ENCODE measurements around the gene MAGT1.

Gene MAGT1

DNA sequence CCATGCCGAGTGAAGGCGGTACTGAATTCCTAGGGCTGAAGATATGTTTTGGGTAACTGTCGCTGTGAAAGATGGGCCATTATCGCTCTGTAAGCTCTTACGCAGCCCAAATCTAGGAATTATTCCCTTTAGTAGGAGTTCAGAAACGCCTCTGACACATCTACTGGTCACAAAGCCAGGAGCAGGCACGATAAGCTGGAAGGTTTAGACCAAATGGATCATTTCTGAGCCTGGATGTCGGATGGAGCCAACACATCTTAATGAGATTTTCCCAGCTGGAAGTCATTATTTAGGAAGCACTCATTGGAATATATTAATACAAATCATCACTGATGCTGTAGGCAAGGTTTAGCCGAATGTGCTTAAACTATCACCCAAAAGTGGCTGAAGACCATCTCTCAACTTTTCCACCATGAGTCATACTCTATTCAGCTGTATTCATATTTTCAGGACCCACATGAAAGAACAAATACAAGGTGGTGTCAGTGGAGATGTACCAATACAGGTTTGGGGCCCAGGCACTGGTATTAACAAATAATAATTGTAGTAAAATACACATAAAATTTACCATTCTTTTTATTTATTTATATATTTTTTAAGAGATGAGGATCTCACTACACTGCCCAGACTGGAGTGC, 75.0 kb downstream of the MAGT1 start:
- Histone ChIP-seq H3K27me3 (ENCODE audit: insufficient read depth, low read length) (no peaks in the 10 kb centered on the region), H3K4me3 (ENCODE audit: low read length) (no peak overlapping the region), H3K27ac (ENCODE audit: low read length) (no peak overlapping the region), H3K4me1 (ENCODE audit: insufficient read depth, low read length) (no peaks in the 10 kb centered on the region), H3K36me3 (ENCODE audit: insufficient read depth, low read depth, low read length) (no peaks in the 10 kb centered on the region), H3K9me3 (ENCODE audit: insufficient read depth, low read depth, low read length) (no peaks in the 10 kb centered on the region), H3K9ac (ENCODE audit: low read depth, low read length) (no peak overlapping the region)

DNA sequence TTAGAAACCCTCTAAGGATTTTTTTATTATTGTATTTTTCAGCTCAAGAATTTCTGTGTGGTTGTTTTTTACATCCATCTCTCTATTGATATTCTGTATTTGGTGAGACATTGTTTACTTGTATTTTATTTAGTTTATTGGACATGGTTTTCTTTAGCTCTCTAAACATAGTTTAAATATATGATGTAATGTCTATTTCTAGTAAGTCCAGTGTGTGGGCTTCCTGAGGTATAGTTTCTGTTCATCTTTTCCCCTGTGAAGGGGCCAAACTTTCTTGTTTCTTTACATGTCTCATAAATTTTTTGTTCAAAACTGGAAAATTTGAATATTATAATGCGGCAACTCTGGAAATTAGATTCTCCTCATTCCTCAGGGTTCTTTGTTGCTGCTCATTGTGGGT, 81.0 kb downstream of the MAGT1 start:
- Histone ChIP-seq H3K27me3 (ENCODE audit: insufficient read depth, low read length) (no peaks in the 10 kb centered on the region), H3K36me3 (ENCODE audit: insufficient read depth, low read depth, low read length) (no peaks in the 10 kb centered on the region), H3K4me1 (ENCODE audit: insufficient read depth, low read length) (no peaks in the 10 kb centered on the region), H3K9ac (ENCODE audit: low read depth, low read length) (no peak overlapping the region), H3K4me3 (ENCODE audit: low read length) (no peak overlapping the region), H3K27ac (ENCODE audit: low read length) (no peak overlapping the region), H3K9me3 (ENCODE audit: insufficient read depth, low read depth, low read length) (no peaks in the 10 kb centered on the region)

- Histone ChIP-seq H3K9ac (ENCODE audit: low read depth, low read length) (no peak overlapping the region), H3K27me3 (ENCODE audit: insufficient read depth, low read length) (no peaks in the 10 kb centered on the region), H3K36me3 (ENCODE audit: insufficient read depth, low read depth, low read length) (no peaks in the 10 kb centered on the region), H3K27ac (ENCODE audit: low read length) (no peak overlapping the region), H3K9me3 (ENCODE audit: insufficient read depth, low read depth, low read length) (no peaks in the 10 kb centered on the region), H3K4me3 (ENCODE audit: low read length) (no peak overlapping the region), H3K4me1 (ENCODE audit: insufficient read depth, low read length) (no peaks in the 10 kb centered on the region)
Observed at GRCh38 chrX:77802201-77802600, 93.0 kb downstream of the MAGT1 start.

DNA sequence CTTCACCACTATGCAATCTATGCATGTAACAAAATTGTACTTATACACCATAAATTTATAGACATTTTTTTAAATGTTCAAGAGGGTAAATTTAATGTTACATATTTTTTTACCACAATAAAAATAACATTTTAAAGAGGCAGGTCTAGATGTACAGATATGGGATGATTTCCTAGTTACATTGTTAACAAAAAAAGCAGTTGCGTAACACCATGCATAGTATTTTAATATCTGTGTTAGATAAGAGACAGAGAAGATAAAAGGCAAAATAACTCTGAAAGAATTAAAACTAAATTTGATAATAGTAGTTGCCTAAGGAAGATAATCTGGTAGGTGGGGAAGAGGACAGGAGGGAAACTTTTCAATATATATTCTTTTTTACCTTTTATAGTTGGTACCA, 100.1 kb downstream of the MAGT1 start:
- H3K4me1 ChIP-seq (ENCODE audit: insufficient read depth, low read length): no peaks in the 10 kb centered on the region
- no peaks in the 10 kb centered on the region for H3K36me3 ChIP-seq (ENCODE audit: insufficient read depth, low read depth, low read length)
- H3K9ac ChIP-seq (ENCODE audit: low read depth, low read length): no peak overlapping the region
- no peaks in the 10 kb centered on the region for H3K9me3 ChIP-seq (ENCODE audit: insufficient read depth, low read depth, low read length)
- H3K4me3 ChIP-seq (ENCODE audit: low read length): no peak overlapping the region
- H3K27me3 ChIP-seq (ENCODE audit: insufficient read depth, low read length): no peaks in the 10 kb centered on the region
- H3K27ac ChIP-seq (ENCODE audit: low read length): no peak overlapping the region

DNA sequence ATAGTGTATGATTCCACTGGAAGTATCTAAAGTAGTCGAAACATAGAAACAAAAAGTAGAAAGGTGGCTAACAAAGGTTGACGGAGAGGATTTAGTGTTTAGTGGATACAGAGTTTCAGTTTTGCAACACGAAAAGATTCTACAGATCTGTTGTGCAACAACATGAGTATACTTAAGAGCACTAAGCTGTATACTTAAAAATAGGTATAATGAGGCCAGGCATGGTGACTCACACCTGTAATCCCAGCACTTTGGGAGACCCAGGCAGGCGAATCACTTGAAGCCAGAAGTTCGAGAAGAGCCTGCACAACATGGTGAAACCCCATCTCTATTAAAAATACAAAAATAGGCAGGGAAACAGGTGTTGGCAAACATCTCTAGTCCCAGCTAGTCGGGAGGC, 101.3 kb downstream of the MAGT1 start:
- Histone ChIP-seq H3K27ac (ENCODE audit: low read length) (no peak overlapping the region), H3K36me3 (ENCODE audit: insufficient read depth, low read depth, low read length) (no peaks in the 10 kb centered on the region), H3K27me3 (ENCODE audit: insufficient read depth, low read length) (no peaks in the 10 kb centered on the region), H3K9me3 (ENCODE audit: insufficient read depth, low read depth, low read length) (no peaks in the 10 kb centered on the region), H3K4me3 (ENCODE audit: low read length) (no peak overlapping the region), H3K4me1 (ENCODE audit: insufficient read depth, low read length) (no peaks in the 10 kb centered on the region), H3K9ac (ENCODE audit: low read depth, low read length) (no peak overlapping the region)

- Histone ChIP-seq H3K27ac (ENCODE audit: low read length) (no peak overlapping the region), H3K9me3 (ENCODE audit: insufficient read depth, low read depth, low read length) (no peaks in the 10 kb centered on the region), H3K9ac (ENCODE audit: low read depth, low read length) (no peak overlapping the region), H3K4me1 (ENCODE audit: insufficient read depth, low read length) (no peaks in the 10 kb centered on the region; the same call in 1 of the 2 replicates), H3K27me3 (ENCODE audit: insufficient read depth, low read length) (no peaks in the 10 kb centered on the region), H3K4me3 (ENCODE audit: low read length) (no peak overlapping the region), H3K36me3 (ENCODE audit: insufficient read depth, low read depth, low read length) (no peaks in the 10 kb centered on the region)
Observed at GRCh38 chrX:77788050-77788449, 107.2 kb downstream of the MAGT1 start.

- Histone ChIP-seq H3K4me3 (ENCODE audit: low read length) (peak overlapping the region; percentile 93; the same call in 1 of the 2 replicates), H3K36me3 (ENCODE audit: insufficient read depth, low read depth, low read length) (no peaks in the 10 kb centered on the region), H3K27ac (ENCODE audit: low read length) (peak overlapping the region; percentile 93), H3K27me3 (ENCODE audit: insufficient read depth, low read length) (no peaks in the 10 kb centered on the region), H3K4me1 (ENCODE audit: insufficient read depth, low read length) (no peaks in the 10 kb centered on the region; the same call in 1 of the 2 replicates), H3K9ac (ENCODE audit: low read depth, low read length) (peak overlapping the region; percentile 100; the same call in 1 of the 2 replicates), H3K9me3 (ENCODE audit: insufficient read depth, low read depth, low read length) (no peaks in the 10 kb centered on the region)
Observed at GRCh38 chrX:77786365-77786680, 108.9 kb downstream of the MAGT1 start.

GRCh38 chrX:77785486-77786364, 109.5 kb downstream of the MAGT1 start, which contains the start of gene ATRX:
Gene ATRX, minus strand, starts transcription at chrX:77786216. Its CDS starts 215 bp downstream, at chrX:77786001.
- Histone ChIP-seq H3K27ac (ENCODE audit: low read length) (peak within 1 kb of the TSS; percentile 93), H3K27me3 (ENCODE audit: insufficient read depth, low read length) (no peaks in the 10 kb centered on the region), H3K9ac (ENCODE audit: low read depth, low read length) (peak within 1 kb of the TSS; percentile 100), H3K4me3 (ENCODE audit: low read length) (peak within 1 kb of the TSS; percentile 93), H3K9me3 (ENCODE audit: insufficient read depth, low read depth, low read length) (no peaks in the 10 kb centered on the region), H3K4me1 (ENCODE audit: insufficient read depth, low read length) (no peaks in the 10 kb centered on the region; the same call in 1 of the 2 replicates), H3K36me3 (ENCODE audit: insufficient read depth, low read depth, low read length) (no peaks in the 10 kb centered on the region)

DNA sequence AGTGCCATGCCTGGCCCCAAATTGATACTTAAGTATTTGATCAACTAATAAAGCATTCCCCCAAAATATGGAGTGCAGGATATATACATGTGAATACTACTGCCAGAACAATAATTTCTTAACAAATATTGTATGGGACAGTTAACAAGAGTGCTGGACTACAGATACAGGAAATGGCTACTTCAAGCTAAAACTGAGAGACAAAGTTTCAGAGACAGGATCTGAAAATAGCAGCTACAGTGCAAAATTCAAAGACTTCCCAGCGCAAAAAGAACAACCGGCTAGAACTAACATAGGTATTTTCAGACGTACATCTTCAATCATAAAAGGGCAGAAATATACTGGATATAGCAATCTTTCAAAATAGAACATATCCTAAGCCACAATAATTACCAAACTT, 115.5 kb downstream of the MAGT1 start:
- no peaks in the 10 kb centered on the region for H3K36me3 ChIP-seq (ENCODE audit: insufficient read depth, low read depth, low read length)
- H3K9me3 ChIP-seq (ENCODE audit: insufficient read depth, low read depth, low read length): no peaks in the 10 kb centered on the region
- no peak overlapping the region for H3K27ac ChIP-seq (ENCODE audit: low read length)
- no peak overlapping the region for H3K4me3 ChIP-seq (ENCODE audit: low read length)
- H3K4me1 ChIP-seq (ENCODE audit: insufficient read depth, low read length): no peaks in the 10 kb centered on the region; the same call in 1 of the 2 replicates
- H3K27me3 ChIP-seq (ENCODE audit: insufficient read depth, low read length): no peaks in the 10 kb centered on the region
- no peak overlapping the region for H3K9ac ChIP-seq (ENCODE audit: low read depth, low read length)

- Histone ChIP-seq H3K4me1 (ENCODE audit: insufficient read depth, low read length) (no peaks in the 10 kb centered on the region), H3K36me3 (ENCODE audit: insufficient read depth, low read depth, low read length) (no peaks in the 10 kb centered on the region), H3K9me3 (ENCODE audit: insufficient read depth, low read depth, low read length) (no peaks in the 10 kb centered on the region), H3K9ac (ENCODE audit: low read depth, low read length) (no peak overlapping the region), H3K27ac (ENCODE audit: low read length) (no peak overlapping the region), H3K4me3 (ENCODE audit: low read length) (no peak overlapping the region), H3K27me3 (ENCODE audit: insufficient read depth, low read length) (no peaks in the 10 kb centered on the region)
Observed at GRCh38 chrX:77776659-77777058, 118.6 kb downstream of the MAGT1 start.
